Mucosa of descending colon (tissue), 3 donors: Measurements from ENCODE around the gene ZNF319. TPM values are rescaled to one million over a fixed set of nuclear protein-coding genes. Genes with fewer than 3 reads are reported as not detected.

Experiments
- ATAC-seq: fragments of 200-7000 bp; cut with Tn5 transposase; one replicate; pipeline ENCODE4 v1.9.1; 2020; ENCODE audit warnings: mild to moderate bottlenecking, moderate library complexity
- DNase-seq, 3 donors: peaks; one replicate each; pipeline ENCODE4 v3.0.0-alpha.2; 2020
- H3K36me3 ChIP-seq: fragments of 200-600 bp; one replicate; pipeline ENCODE4 v1.8.0; 2021; ENCODE audit warnings: low read depth, mild to moderate bottlenecking
- H3K4me1 ChIP-seq: fragments of 200-600 bp; one replicate; pipeline ENCODE4 v1.8.0; 2021; ENCODE audit warnings: low read depth, mild to moderate bottlenecking
- H3K4me3 ChIP-seq: fragments of 200-600 bp; one replicate; pipeline ENCODE4 v1.8.0; 2021; ENCODE audit warnings: mild to moderate bottlenecking
- H3K9me3 ChIP-seq: fragments of 200-600 bp; one replicate; pipeline ENCODE4 v1.8.0; 2021; ENCODE audit warnings: mild to moderate bottlenecking
- intact Hi-C, 2 donors: fragments of 100-400 bp; cut with DNase I in 1 of 2; cut with micrococcal nuclease in 1 of 2; formaldehyde crosslinking; loops; one replicate each; pipeline versions ENCODE4 v1.11.0 to v1.11.1; 2022; cut with DNase I, micrococcal nuclease
- total RNA-seq, 3 donors: library from RNA; stranded (reverse); fragmentation: NEBNext Ultra II Directional in 2 of 3; extraction: Animal tissue kit (Norgen Biotek cat#: 25700) in 2 of 3; gene quantifications; one replicate each; pipeline versions ENCODE4 v1.2.1 to v1.2.4, GENCODE V29; 2021 to 2023
- TF ChIP-seq, protein P1 (sequence below): fragments of 200-600 bp; IDR thresholded peaks from one replicate; pipeline ENCODE4 v1.8.0; 2022; ENCODE audit warnings: antibody characterized with exemption, mild to moderate bottlenecking
- donor health status: DM: no; HTN: no; CAD: no; lungs with moderate emphysema.
- donor health status: DM: no; HTN: no; CAD: no.
- donor health status: DM: no; HTN: yes; CAD: no.

ZNF319 gene
- total RNA-seq, 3 donors from 2014 or later = 5.9 to 9.7 (median 7.3) TPM

GRCh38 chr16:57969451-57970123 lies 30.9 kb downstream of the ZNF319 start:
- DNase-seq (no peak), ATAC-seq (no peak)
- intact Hi-C loops = no loop called here
- no peaks in the 10 kb centered on the region for H3K9me3 ChIP-seq
- no peaks in the 10 kb centered on the region for H3K4me1 ChIP-seq
- no peak overlapping the region for H3K4me3 ChIP-seq
- TF ChIP-seq, protein P1, sequence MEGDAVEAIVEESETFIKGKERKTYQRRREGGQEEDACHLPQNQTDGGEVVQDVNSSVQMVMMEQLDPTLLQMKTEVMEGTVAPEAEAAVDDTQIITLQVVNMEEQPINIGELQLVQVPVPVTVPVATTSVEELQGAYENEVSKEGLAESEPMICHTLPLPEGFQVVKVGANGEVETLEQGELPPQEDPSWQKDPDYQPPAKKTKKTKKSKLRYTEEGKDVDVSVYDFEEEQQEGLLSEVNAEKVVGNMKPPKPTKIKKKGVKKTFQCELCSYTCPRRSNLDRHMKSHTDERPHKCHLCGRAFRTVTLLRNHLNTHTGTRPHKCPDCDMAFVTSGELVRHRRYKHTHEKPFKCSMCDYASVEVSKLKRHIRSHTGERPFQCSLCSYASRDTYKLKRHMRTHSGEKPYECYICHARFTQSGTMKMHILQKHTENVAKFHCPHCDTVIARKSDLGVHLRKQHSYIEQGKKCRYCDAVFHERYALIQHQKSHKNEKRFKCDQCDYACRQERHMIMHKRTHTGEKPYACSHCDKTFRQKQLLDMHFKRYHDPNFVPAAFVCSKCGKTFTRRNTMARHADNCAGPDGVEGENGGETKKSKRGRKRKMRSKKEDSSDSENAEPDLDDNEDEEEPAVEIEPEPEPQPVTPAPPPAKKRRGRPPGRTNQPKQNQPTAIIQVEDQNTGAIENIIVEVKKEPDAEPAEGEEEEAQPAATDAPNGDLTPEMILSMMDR = no peak
- H3K36me3 ChIP-seq = no peaks in the 10 kb centered on the region

- Histone ChIP-seq H3K4me1 (no peaks in the 10 kb centered on the region), H3K9me3 (no peaks in the 10 kb centered on the region), H3K4me3 (no peak overlapping the region), H3K36me3 (no peaks in the 10 kb centered on the region)
- TF ChIP-seq, protein P1 = no peak
- ATAC-seq (no peak), DNase-seq (no peak)
- intact Hi-C loops = no loop called here
Measured at GRCh38 chr16:57967916-57968315, 32.6 kb downstream of the ZNF319 start.

GRCh38 chr16:57966986-57967385 lies 33.5 kb downstream of the ZNF319 start:
- intact Hi-C loops = no loop called here
- no peaks in the 10 kb centered on the region for H3K4me1 ChIP-seq
- H3K4me3 ChIP-seq = no peak overlapping the region
- H3K36me3 ChIP-seq = no peaks in the 10 kb centered on the region
- DNase-seq (peak in 1 of 3 donors; percentile 15), ATAC-seq (no peak)
- H3K9me3 ChIP-seq = no peaks in the 10 kb centered on the region
- TF ChIP-seq, protein P1 = no peak

- Histone ChIP-seq H3K9me3 (no peaks in the 10 kb centered on the region), H3K4me3 (no peak overlapping the region), H3K4me1 (no peaks in the 10 kb centered on the region), H3K36me3 (no peaks in the 10 kb centered on the region)
- intact Hi-C loops = no loop called here
- TF ChIP-seq, protein P1 = no peak
- ATAC-seq (no peak), DNase-seq (peak in 1 of 3 donors; percentile 10)
Measured at GRCh38 chr16:57966204-57966771, 34.2 kb downstream of the ZNF319 start.

GRCh38 chr16:57964157-57964700 lies 36.2 kb downstream of the ZNF319 start:
- TF ChIP-seq, protein P1 = no peak

More at GRCh38 chr16:57964157-57964700, 36.2 kb downstream of the ZNF319 start:
- Histone ChIP-seq H3K4me3 (no peak overlapping the region), H3K9me3 (no peaks in the 10 kb centered on the region), H3K4me1 (no peaks in the 10 kb centered on the region), H3K36me3 (no peaks in the 10 kb centered on the region)
- intact Hi-C loops = no loop called here
- ATAC-seq = no peak
- peak in 1 of 3 donors; percentile 7 for DNase-seq
